HEK293 (cell line): ENCODE data around the gene OR8B2.

ENCODE experiments used
- CTCF ChIA-PET: fragments of 350-600 bp; formaldehyde crosslinking; extraction: SDS; loops from one replicate; lab custom pipeline; 2021; ENCODE audit warnings: antibody characterized with exemption; lab: Yijun Ruan, JAX
- POLR2A ChIA-PET: fragments of 300-600 bp; formaldehyde crosslinking; extraction: SDS; loops from one replicate; lab custom pipeline; 2020; ENCODE audit warnings: antibody characterized with exemption, inconsistent platforms; lab: Yijun Ruan, JAX
- H3K27ac ChIP-seq: fragments of 200-500 bp; sonication (Bioruptor generic); 2 replicates; pipeline ENCODE4 v1.5.1; 2014; ENCODE audit warnings: low read depth, low read length, control low read depth, inconsistent platforms; ENCODE audit errors: extremely low read depth
- H3K36me3 ChIP-seq, 2 experiments: fragments of 200-500 bp in 1 of 2; sonication (Bioruptor generic) in 1 of 2; 1 replicate in 1 of 2; 2 replicates in 1 of 2; pipeline ENCODE4 v1.5.1; 2014 to 2017; ENCODE audit warnings: inconsistent platforms in 2 of 2, low read length in 2 of 2; ENCODE audit not compliant: control insufficient read depth in 2 of 2, insufficient read depth in 1 of 2
- H3K4me1 ChIP-seq: fragments of 200-500 bp; sonication (Bioruptor generic); 2 replicates; pipeline ENCODE4 v1.5.1; 2014; ENCODE audit warnings: mild to moderate bottlenecking, low read length, inconsistent platforms; ENCODE audit not compliant: control insufficient read depth, insufficient read depth
- H3K4me3 ChIP-seq: 2 replicates; pipeline ENCODE4 v1.5.1; 2011; ENCODE audit warnings: low read depth, mild to moderate bottlenecking, control low read depth, low read length, moderate library complexity
- H3K9me3 ChIP-seq: fragments of 200-500 bp; sonication (Bioruptor generic); 2 replicates; pipeline ENCODE4 v1.5.1; 2014; ENCODE audit warnings: low read depth, low read length, inconsistent platforms; ENCODE audit not compliant: control insufficient read depth, insufficient read depth
- EGR2 ChIP-seq: fragments of 450-650 bp; formaldehyde crosslinking; IDR thresholded peaks from 2 replicates; pipeline ENCODE4 v1.5.1; 2016; ENCODE audit warnings: low read depth, missing biosample characterization, missing genetic modification characterization
- GFI1B ChIP-seq: fragments of 450-650 bp; formaldehyde crosslinking; IDR thresholded peaks from 2 replicates; pipeline ENCODE4 v1.5.1; 2016; ENCODE audit warnings: missing biosample characterization, missing genetic modification characterization
- KLF7 ChIP-seq: fragments of 450-650 bp; formaldehyde crosslinking; IDR thresholded peaks from 2 replicates; pipeline ENCODE4 v1.5.1; 2016; ENCODE audit warnings: missing biosample characterization, missing genetic modification characterization, borderline replicate concordance
- TCF7L2 ChIP-seq: IDR thresholded peaks from 2 replicates; pipeline ENCODE4 v1.6.1; 2011; ENCODE audit warnings: low read depth, mild to moderate bottlenecking, inconsistent platforms, low read length, moderate library complexity, borderline replicate concordance
- TRIM28 ChIP-seq: IDR thresholded peaks from 2 replicates; pipeline ENCODE4 v1.6.1; 2011; ENCODE audit warnings: low read length, control low read depth, borderline replicate concordance
- ZBTB26 ChIP-seq: fragments of 450-650 bp; formaldehyde crosslinking; optimal IDR thresholded peaks from 2 replicates; pipeline ENCODE3; 2016; ENCODE audit warnings: missing biosample characterization, mild to moderate bottlenecking, missing genetic modification characterization
- ZBTB6 ChIP-seq: fragments of 450-650 bp; formaldehyde crosslinking; IDR thresholded peaks from 2 replicates; pipeline ENCODE4 v1.5.1; 2017; ENCODE audit warnings: missing biosample characterization, missing genetic modification characterization
- ZBTB7A ChIP-seq: fragments of 450-650 bp; formaldehyde crosslinking; IDR thresholded peaks from 2 replicates; pipeline ENCODE4 v1.5.1; 2016; ENCODE audit warnings: low read depth, missing biosample characterization, missing genetic modification characterization
- ZNF138 ChIP-seq: fragments of 450-650 bp; formaldehyde crosslinking; IDR thresholded peaks from 2 replicates; pipeline ENCODE4 v1.5.1; 2016; ENCODE audit warnings: missing biosample characterization, missing genetic modification characterization, borderline replicate concordance
- ZNF146 ChIP-seq: fragments of 450-650 bp; formaldehyde crosslinking; IDR thresholded peaks from 2 replicates; pipeline ENCODE4 v1.5.1; 2016; ENCODE audit warnings: missing biosample characterization, missing genetic modification characterization
- ZNF248 ChIP-seq: fragments of 450-650 bp; formaldehyde crosslinking; IDR thresholded peaks from 2 replicates; pipeline ENCODE4 v1.5.1; 2017; ENCODE audit warnings: missing biosample characterization, missing genetic modification characterization
- ZNF26 ChIP-seq: fragments of 450-650 bp; formaldehyde crosslinking; IDR thresholded peaks from 2 replicates; pipeline ENCODE4 v1.5.1; 2016; ENCODE audit warnings: missing biosample characterization, missing genetic modification characterization
- ZNF341 ChIP-seq: fragments of 450-650 bp; formaldehyde crosslinking; IDR thresholded peaks from 2 replicates; pipeline ENCODE4; 2016; ENCODE audit warnings: low read depth, missing biosample characterization, missing genetic modification characterization
- ZNF48 ChIP-seq: fragments of 450-650 bp; formaldehyde crosslinking; IDR thresholded peaks from 2 replicates; pipeline ENCODE4 v1.5.1; 2016; ENCODE audit warnings: missing biosample characterization, missing genetic modification characterization
- ZNF558 ChIP-seq: fragments of 450-650 bp; formaldehyde crosslinking; IDR thresholded peaks from 2 replicates; pipeline ENCODE4 v1.5.1; 2016; ENCODE audit warnings: missing biosample characterization, missing genetic modification characterization
- ZNF701 ChIP-seq: fragments of 450-650 bp; formaldehyde crosslinking; IDR thresholded peaks from 2 replicates; pipeline ENCODE4 v1.5.1; 2016; ENCODE audit warnings: missing biosample characterization, missing genetic modification characterization
- ZNF747 ChIP-seq: fragments of 450-650 bp; formaldehyde crosslinking; IDR thresholded peaks from 2 replicates; pipeline ENCODE4 v1.5.1; 2016; ENCODE audit warnings: missing biosample characterization, missing genetic modification characterization
- ZNF830 ChIP-seq: fragments of 450-650 bp; IDR thresholded peaks from 2 replicates; pipeline ENCODE4 v1.5.0; 2018; ENCODE audit warnings: missing biosample characterization, missing genetic modification characterization, low read depth, mild to moderate bottlenecking, moderate library complexity
- ZXDB ChIP-seq: fragments of 450-650 bp; formaldehyde crosslinking; IDR thresholded peaks from 2 replicates; pipeline ENCODE4 v1.5.1; 2016; ENCODE audit warnings: missing biosample characterization, missing genetic modification characterization

The OR8B2 gene

GRCh38 chr11:124339396-124340141 lies 44.7 kb downstream of the OR8B2 start:
- POLR2A ChIA-PET: no interaction called here
- no peak overlapping the region for H3K27ac ChIP-seq
- H3K4me3 ChIP-seq: no peak overlapping the region
- H3K36me3 ChIP-seq: no peaks in the 10 kb centered on the region
- H3K9me3 ChIP-seq: no peaks in the 10 kb centered on the region
- H3K4me1 ChIP-seq: no peaks in the 10 kb centered on the region
- CTCF ChIA-PET: no interaction called here
- TF ChIP-seq ZNF138 (tag by site-specific recombination): no peak
- no peak for TF ChIP-seq GFI1B (tag by site-specific recombination)
- TF ChIP-seq ZBTB7A (tag by site-specific recombination): no peak
- no peak for TF ChIP-seq ZNF341 (tag by site-specific recombination)
- no peak for TF ChIP-seq ZBTB6 (tag by site-specific recombination)
- no peak for TF ChIP-seq EGR2
- no peak for TF ChIP-seq KLF7
- no peak for TF ChIP-seq ZNF701 (tag by site-specific recombination)
- no peak for TF ChIP-seq ZNF26
- no peak for TF ChIP-seq ZBTB26 (tag by site-specific recombination)
- TF ChIP-seq ZNF830 (tag by site-specific recombination): no peak
- TF ChIP-seq ZNF248: no peak
- no peak for TF ChIP-seq ZNF48 (tag by site-specific recombination)
- TF ChIP-seq ZXDB: no peak
- no peak for TF ChIP-seq ZNF146 (tag by site-specific recombination)
- no peak for TF ChIP-seq ZNF558 (tag by site-specific recombination)
- TF ChIP-seq TRIM28: no peak
- TF ChIP-seq ZNF747: no peak
- no peak for TF ChIP-seq TCF7L2
